Skeletal muscle tissue (tissue), 4 donors: ENCODE data around the gene DKK3. TPM values are rescaled to one million over a fixed set of nuclear protein-coding genes. Genes with fewer than 3 reads are reported as not detected.

Experiments
- H3K27ac ChIP-seq: one replicate; pipeline ENCODE4 v1.7.0; 2013; ENCODE audit warnings: mild to moderate bottlenecking, low read depth, low read length, inconsistent platforms
- H3K27me3 ChIP-seq, 3 donors: one replicate each; pipeline ENCODE4 v1.7.0; 2013; ENCODE audit warnings: low read length in 3 of 3; ENCODE audit not compliant: control insufficient read depth in 3 of 3, insufficient read depth in 3 of 3
- H3K36me3 ChIP-seq, 3 donors: one replicate each; pipeline ENCODE4 v1.7.0; 2013; ENCODE audit warnings: low read length in 3 of 3; ENCODE audit not compliant: control insufficient read depth in 3 of 3, insufficient read depth in 3 of 3
- H3K4me1 ChIP-seq, 3 donors: one replicate each; pipeline ENCODE4 v1.7.0; 2013; ENCODE audit warnings: low read length in 3 of 3, mild to moderate bottlenecking in 3 of 3; ENCODE audit not compliant: control insufficient read depth in 3 of 3, insufficient read depth in 3 of 3
- H3K4me3 ChIP-seq, 3 donors: one replicate each; pipeline ENCODE4 v1.7.0; 2013; ENCODE audit warnings: low read length in 3 of 3
- H3K9ac ChIP-seq, 3 donors: one replicate each; pipeline ENCODE4 v1.7.0; 2013; ENCODE audit warnings: low read length in 3 of 3, mild to moderate bottlenecking in 3 of 3, moderate library complexity in 2 of 3, low read depth in 1 of 3
- H3K9me3 ChIP-seq, 3 donors: one replicate each; pipeline ENCODE4 v1.7.0; 2013; ENCODE audit warnings: low read length in 3 of 3; ENCODE audit not compliant: control insufficient read depth in 3 of 3
- total RNA-seq: library from RNA; depleted of rRNA; stranded (reverse); fragments of >200 nt; gene quantifications from one replicate; pipeline ENCODE4 v1.2.3, GENCODE V29; 2014
- donor health status: Osteomylitis.

DKK3 gene
- total RNA-seq, 1 donor from 2014 or later = 56.4 TPM

GRCh38 chr11:11969380-11970215 is 38.8 kb downstream of the DKK3 start:
- Histone ChIP-seq H3K4me1 (peaks cover 21 to 36% (median 36%) of the 10 kb centered on the region in 3 donors), H3K4me3 (no peak overlapping the region), H3K9ac (no peak overlapping the region), H3K27ac (no peak overlapping the region), H3K36me3 (no peaks in the 10 kb centered on the region), H3K27me3 (peaks cover 0 to 4% (median 1%) of the 10 kb centered on the region in 3 donors), H3K9me3 (no peaks in the 10 kb centered on the region)

- Histone ChIP-seq H3K27me3 (peaks cover 0 to 13% (median 10%) of the 10 kb centered on the region in 3 donors), H3K36me3 (no peaks in the 10 kb centered on the region), H3K4me3 (no peak overlapping the region), H3K9me3 (no peaks in the 10 kb centered on the region), H3K4me1 (peaks cover 16 to 32% (median 28%) of the 10 kb centered on the region in 3 donors), H3K27ac (no peak overlapping the region), H3K9ac (no peak overlapping the region)
These were observed 39.7 kb downstream of the DKK3 start for GRCh38 chr11:11968511-11969280.

GRCh38 chr11:11967669-11968510 is 40.5 kb downstream of the DKK3 start:
- Histone ChIP-seq H3K4me1 (peaks cover 8 to 24% (median 20%) of the 10 kb centered on the region in 3 donors), H3K4me3 (no peak overlapping the region), H3K9ac (no peak overlapping the region), H3K27me3 (peaks cover 0 to 14% (median 12%) of the 10 kb centered on the region in 3 donors), H3K36me3 (no peaks in the 10 kb centered on the region), H3K27ac (no peak overlapping the region), H3K9me3 (no peaks in the 10 kb centered on the region)

- H3K9me3 ChIP-seq = no peaks in the 10 kb centered on the region
- no peak overlapping the region for H3K4me3 ChIP-seq
- peaks cover 0 to 14% (median 12%) of the 10 kb centered on the region in 3 donors for H3K27me3 ChIP-seq
- H3K27ac ChIP-seq = no peak overlapping the region
- H3K9ac ChIP-seq = no peak overlapping the region
- H3K36me3 ChIP-seq = no peaks in the 10 kb centered on the region
- peaks cover 7 to 17% (median 11%) of the 10 kb centered on the region in 3 donors for H3K4me1 ChIP-seq
These were observed 41.4 kb downstream of the DKK3 start for GRCh38 chr11:11966826-11967668.

- peaks cover 7 to 15% (median 10%) of the 10 kb centered on the region in 3 donors for H3K4me1 ChIP-seq
- no peak overlapping the region for H3K4me3 ChIP-seq
- H3K36me3 ChIP-seq = no peaks in the 10 kb centered on the region
- H3K9ac ChIP-seq = no peak overlapping the region
- no peaks in the 10 kb centered on the region for H3K9me3 ChIP-seq
- H3K27me3 ChIP-seq = peaks cover 0 to 14% (median 12%) of the 10 kb centered on the region in 3 donors
- H3K27ac ChIP-seq = no peak overlapping the region
These were observed 42.1 kb downstream of the DKK3 start for GRCh38 chr11:11966354-11966741.

GRCh38 chr11:11965656-11966353 is 42.6 kb downstream of the DKK3 start:
- H3K9me3 ChIP-seq = no peaks in the 10 kb centered on the region
- no peak overlapping the region for H3K27ac ChIP-seq
- H3K27me3 ChIP-seq = peaks cover 0 to 14% (median 12%) of the 10 kb centered on the region in 3 donors
- H3K4me3 ChIP-seq = no peak overlapping the region
- H3K9ac ChIP-seq = no peak overlapping the region
- peaks cover 6 to 15% (median 10%) of the 10 kb centered on the region in 3 donors for H3K4me1 ChIP-seq
- H3K36me3 ChIP-seq = no peaks in the 10 kb centered on the region

- H3K36me3 ChIP-seq = no peaks in the 10 kb centered on the region
- no peak overlapping the region for H3K4me3 ChIP-seq
- H3K4me1 ChIP-seq = peaks cover 0 to 15% (median 10%) of the 10 kb centered on the region in 3 donors
- no peak overlapping the region for H3K27ac ChIP-seq
- H3K27me3 ChIP-seq = peaks cover 0 to 14% (median 12%) of the 10 kb centered on the region in 3 donors
- no peak overlapping the region for H3K9ac ChIP-seq
- no peaks in the 10 kb centered on the region for H3K9me3 ChIP-seq
These were observed 43.2 kb downstream of the DKK3 start for GRCh38 chr11:11965192-11965591.

- Histone ChIP-seq H3K4me1 (peaks cover 0 to 15% (median 10%) of the 10 kb centered on the region in 3 donors), H3K36me3 (no peaks in the 10 kb centered on the region), H3K27ac (no peak overlapping the region), H3K9me3 (no peaks in the 10 kb centered on the region), H3K27me3 (peaks cover 0 to 14% (median 12%) of the 10 kb centered on the region in 3 donors), H3K4me3 (no peak overlapping the region), H3K9ac (no peak overlapping the region)
These were observed 43.7 kb downstream of the DKK3 start for GRCh38 chr11:11964774-11965150.
